Measurements from ENCODE around the gene UBE2H.
A peak's percentile ranks its signal among the peaks of the same experiment; 100 is the strongest.
"Not testable (repeated sequence)": the region's sequence is repeated elsewhere in the genome, so short reads cannot be mapped to it uniquely, and the experiment has no call there.

Gene UBE2H

GRCh38 chr7:129843978-129844840 is 108.6 kb downstream of the UBE2H start:
- no peak for DNase-seq (ENCODE audit: low read depth)

- DNase-seq (ENCODE audit: low read depth) = no peak
These were observed 109.3 kb downstream of the UBE2H start for GRCh38 chr7:129843365-129843898.

- no peak for DNase-seq (ENCODE audit: low read depth)
These were observed 111.3 kb downstream of the UBE2H start for GRCh38 chr7:129841465-129841864.

- DNase-seq (ENCODE audit: low read depth) = no peak
These were observed 112.0 kb downstream of the UBE2H start for GRCh38 chr7:129840757-129841156.

- DNase-seq (ENCODE audit: low read depth) = no peak
These were observed 115.8 kb downstream of the UBE2H start for GRCh38 chr7:129836983-129837382.

- no peak for DNase-seq (ENCODE audit: low read depth)
These were observed 117.2 kb downstream of the UBE2H start for GRCh38 chr7:129835569-129835968.

- not testable (repeated sequence) for DNase-seq (ENCODE audit: low read depth)
These were observed 119.4 kb downstream of the UBE2H start for GRCh38 chr7:129833353-129833752.

GRCh38 chr7:129832701-129833227 is 120.0 kb downstream of the UBE2H start:
- DNase-seq (ENCODE audit: low read depth) = no peak

GRCh38 chr7:129832282-129832681 is 120.5 kb downstream of the UBE2H start:
- no peak for DNase-seq (ENCODE audit: low read depth)

- DNase-seq (ENCODE audit: low read depth) = no peak
These were observed 121.2 kb downstream of the UBE2H start for GRCh38 chr7:129831424-129832058.

- no peak for DNase-seq (ENCODE audit: low read depth)
These were observed 121.8 kb downstream of the UBE2H start for GRCh38 chr7:129830949-129831348.

GRCh38 chr7:129829737-129830631 is 122.8 kb downstream of the UBE2H start:
- DNase-seq (ENCODE audit: low read depth) = peak; percentile 19

- no peak for DNase-seq (ENCODE audit: low read depth)
These were observed 123.6 kb downstream of the UBE2H start for GRCh38 chr7:129828989-129829736.

GRCh38 chr7:129828078-129828762 is 124.5 kb downstream of the UBE2H start:
- no peak for DNase-seq (ENCODE audit: low read depth)

- no peak for DNase-seq (ENCODE audit: low read depth)
These were observed 125.2 kb downstream of the UBE2H start for GRCh38 chr7:129827467-129827990.

- not testable (repeated sequence) for DNase-seq (ENCODE audit: low read depth)
These were observed 125.9 kb downstream of the UBE2H start for GRCh38 chr7:129826895-129827294.

GRCh38 chr7:129825209-129825970 is 127.4 kb downstream of the UBE2H start:
- DNase-seq (ENCODE audit: low read depth) = peak; percentile 91

- no peak for DNase-seq (ENCODE audit: low read depth)
These were observed 128.2 kb downstream of the UBE2H start for GRCh38 chr7:129824291-129825208.

Measured in activated gamma-delta T cell treated with anti-CD3 and anti-CD28 coated beads, Interleukin-2, amount 50 U/mL, for 16 hours (primary cell).